ENCODE measurements around the gene MPHOSPH9.

Gene MPHOSPH9

GRCh38 chr12:123122626-123123025, 110.3 kb downstream of the MPHOSPH9 start:
- DNase-seq (ENCODE audit: low read depth) = no peak

- DNase-seq (ENCODE audit: low read depth) = no peak
These were observed 111.3 kb downstream of the MPHOSPH9 start for GRCh38 chr12:123121670-123122069.

GRCh38 chr12:123120452-123121166, 112.3 kb downstream of the MPHOSPH9 start:
- no peak for DNase-seq (ENCODE audit: low read depth)

GRCh38 chr12:123119808-123120207, 113.1 kb downstream of the MPHOSPH9 start:
- DNase-seq (ENCODE audit: low read depth) = no peak

- no peak for DNase-seq (ENCODE audit: low read depth)
These were observed 114.4 kb downstream of the MPHOSPH9 start for GRCh38 chr12:123118497-123118896.

- DNase-seq (ENCODE audit: low read depth) = no peak
These were observed 117.4 kb downstream of the MPHOSPH9 start for GRCh38 chr12:123115409-123116121.

- no peak for DNase-seq (ENCODE audit: low read depth)
These were observed 118.4 kb downstream of the MPHOSPH9 start for GRCh38 chr12:123114304-123115083.

- no peak for DNase-seq (ENCODE audit: low read depth)
These were observed 119.9 kb downstream of the MPHOSPH9 start for GRCh38 chr12:123113026-123113425.

- DNase-seq (ENCODE audit: low read depth) = no peak
These were observed 121.3 kb downstream of the MPHOSPH9 start for GRCh38 chr12:123111498-123112165.

GRCh38 chr12:123109319-123109772, 123.6 kb downstream of the MPHOSPH9 start:
- DNase-seq (ENCODE audit: low read depth) = no peak

- DNase-seq (ENCODE audit: low read depth) = no peak
These were observed 124.3 kb downstream of the MPHOSPH9 start for GRCh38 chr12:123108682-123109066.

- no peak for DNase-seq (ENCODE audit: low read depth)
These were observed 124.8 kb downstream of the MPHOSPH9 start for GRCh38 chr12:123107926-123108681.

GRCh38 chr12:123106640-123107359, 126.1 kb downstream of the MPHOSPH9 start:
- peak; percentile 15 for DNase-seq (ENCODE audit: low read depth)

- no peak for DNase-seq (ENCODE audit: low read depth)
These were observed 127.6 kb downstream of the MPHOSPH9 start for GRCh38 chr12:123105211-123105826.

GRCh38 chr12:123104809-123105208, 128.1 kb downstream of the MPHOSPH9 start:
- DNase-seq (ENCODE audit: low read depth) = no peak
